Measurements from ENCODE around the gene NBEA. TPM values are rescaled to one million over a fixed set of nuclear protein-coding genes. Genes with fewer than 3 reads are reported as not detected.

The NBEA gene
- total RNA-seq, 4 donors from 2014 or later: 4.4 to 6.2 (median 5.5) TPM

DNA sequence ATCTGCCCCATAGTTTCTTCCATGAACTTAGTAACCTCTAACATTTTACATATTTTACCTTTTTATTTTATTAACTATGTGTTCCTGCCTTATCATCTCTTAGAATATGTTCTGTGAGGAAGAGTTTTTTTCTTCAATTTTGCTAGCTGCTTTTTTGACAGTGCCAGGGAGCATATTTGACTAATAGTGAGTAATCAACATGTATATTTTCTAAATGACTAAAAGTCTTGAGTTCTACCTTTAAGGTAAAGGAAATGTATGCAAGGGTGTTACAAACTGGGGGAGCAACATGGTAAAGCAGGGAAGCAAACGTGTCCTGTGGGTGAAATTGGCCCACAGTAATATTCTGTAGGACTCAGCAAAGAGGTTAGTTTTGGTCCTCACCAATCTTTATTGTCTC is 165.5 kb downstream of the NBEA start:
- TF ChIP-seq, protein P1, sequence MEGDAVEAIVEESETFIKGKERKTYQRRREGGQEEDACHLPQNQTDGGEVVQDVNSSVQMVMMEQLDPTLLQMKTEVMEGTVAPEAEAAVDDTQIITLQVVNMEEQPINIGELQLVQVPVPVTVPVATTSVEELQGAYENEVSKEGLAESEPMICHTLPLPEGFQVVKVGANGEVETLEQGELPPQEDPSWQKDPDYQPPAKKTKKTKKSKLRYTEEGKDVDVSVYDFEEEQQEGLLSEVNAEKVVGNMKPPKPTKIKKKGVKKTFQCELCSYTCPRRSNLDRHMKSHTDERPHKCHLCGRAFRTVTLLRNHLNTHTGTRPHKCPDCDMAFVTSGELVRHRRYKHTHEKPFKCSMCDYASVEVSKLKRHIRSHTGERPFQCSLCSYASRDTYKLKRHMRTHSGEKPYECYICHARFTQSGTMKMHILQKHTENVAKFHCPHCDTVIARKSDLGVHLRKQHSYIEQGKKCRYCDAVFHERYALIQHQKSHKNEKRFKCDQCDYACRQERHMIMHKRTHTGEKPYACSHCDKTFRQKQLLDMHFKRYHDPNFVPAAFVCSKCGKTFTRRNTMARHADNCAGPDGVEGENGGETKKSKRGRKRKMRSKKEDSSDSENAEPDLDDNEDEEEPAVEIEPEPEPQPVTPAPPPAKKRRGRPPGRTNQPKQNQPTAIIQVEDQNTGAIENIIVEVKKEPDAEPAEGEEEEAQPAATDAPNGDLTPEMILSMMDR (IDR thresholded peaks at IDR 0.05; ENCODE audit: low read depth): no peak

DNA sequence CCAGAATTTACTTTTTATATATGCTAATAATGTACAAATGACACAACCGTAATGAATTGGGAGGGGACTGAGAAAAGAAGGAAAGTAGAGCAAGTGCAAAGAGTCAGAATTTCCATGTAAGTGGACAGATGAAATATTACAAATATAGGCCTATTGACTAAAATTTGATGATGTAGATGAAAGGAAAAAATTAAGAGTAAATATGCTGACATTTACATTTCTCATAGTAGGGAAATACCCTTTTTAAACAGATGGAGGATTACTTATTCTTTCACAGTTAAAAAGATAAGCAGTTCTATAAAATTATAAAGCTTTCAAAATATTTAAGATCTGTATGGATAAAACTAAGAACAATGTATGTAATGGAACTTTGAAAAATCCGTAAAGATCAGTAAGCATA is 185.4 kb downstream of the NBEA start:
- TF ChIP-seq, protein P1 (IDR thresholded peaks at IDR 0.05; ENCODE audit: low read depth): no peak

DNA sequence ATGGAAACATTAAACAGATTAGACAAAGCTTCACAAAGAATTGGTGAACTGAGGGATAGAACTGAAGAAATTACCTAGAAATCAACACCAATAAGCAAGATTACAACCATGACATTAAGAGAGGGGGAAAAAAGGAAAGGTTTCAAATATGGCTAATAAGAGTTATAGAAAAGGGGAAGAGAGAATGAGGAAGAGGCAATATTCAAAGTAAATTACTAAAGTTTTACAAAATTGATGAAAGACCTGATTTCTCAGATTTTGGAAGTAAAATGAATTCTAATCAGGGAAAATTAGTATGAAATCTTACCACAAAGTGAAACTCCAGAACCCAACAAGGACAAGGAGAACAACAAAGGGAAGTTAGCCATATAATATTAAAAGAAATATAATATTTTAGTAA is 187.4 kb downstream of the NBEA start:
- TF ChIP-seq, protein P1 (IDR thresholded peaks at IDR 0.05; ENCODE audit: low read depth): no peak

DNA sequence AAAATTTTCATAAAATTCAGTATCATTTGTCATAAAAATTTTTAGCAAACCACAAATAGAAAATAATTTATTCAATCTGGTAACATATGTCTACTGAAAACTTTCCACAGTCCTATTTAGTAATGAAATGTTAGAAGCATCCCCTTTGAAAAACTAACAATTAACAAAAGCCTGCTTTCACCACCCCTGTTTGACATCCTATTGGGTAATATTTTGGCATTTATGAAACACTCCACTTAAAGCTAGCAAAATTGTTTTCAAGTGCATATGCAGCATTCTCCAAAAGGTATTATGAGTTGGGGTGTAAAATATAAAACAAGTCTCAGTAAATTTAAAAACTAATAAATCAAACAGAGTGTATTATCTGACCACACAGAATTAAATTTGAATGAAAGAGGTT is 189.4 kb downstream of the NBEA start:
- TF ChIP-seq, protein P1 (IDR thresholded peaks at IDR 0.05; ENCODE audit: low read depth): no peak

DNA sequence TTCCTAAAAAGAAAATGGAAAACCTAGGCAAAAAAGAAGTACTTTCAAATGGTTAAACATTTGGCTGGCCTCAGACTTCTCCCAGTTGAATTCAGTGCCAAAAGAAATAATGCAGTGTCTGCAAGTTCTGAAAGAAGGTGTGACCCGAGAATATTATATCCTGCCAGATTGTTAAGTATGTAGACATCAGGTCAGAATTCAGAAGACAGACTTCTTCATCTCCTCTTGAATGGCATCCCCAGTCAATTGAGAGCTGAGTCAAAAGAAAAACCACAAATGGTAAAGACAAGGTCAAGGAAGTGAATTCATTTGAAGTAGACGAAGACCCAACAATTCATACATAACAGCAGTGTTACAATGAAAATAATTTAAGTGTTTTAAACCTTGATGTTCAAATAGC is 194.5 kb downstream of the NBEA start:
- TF ChIP-seq, protein P1 (IDR thresholded peaks at IDR 0.05; ENCODE audit: low read depth): no peak

DNA sequence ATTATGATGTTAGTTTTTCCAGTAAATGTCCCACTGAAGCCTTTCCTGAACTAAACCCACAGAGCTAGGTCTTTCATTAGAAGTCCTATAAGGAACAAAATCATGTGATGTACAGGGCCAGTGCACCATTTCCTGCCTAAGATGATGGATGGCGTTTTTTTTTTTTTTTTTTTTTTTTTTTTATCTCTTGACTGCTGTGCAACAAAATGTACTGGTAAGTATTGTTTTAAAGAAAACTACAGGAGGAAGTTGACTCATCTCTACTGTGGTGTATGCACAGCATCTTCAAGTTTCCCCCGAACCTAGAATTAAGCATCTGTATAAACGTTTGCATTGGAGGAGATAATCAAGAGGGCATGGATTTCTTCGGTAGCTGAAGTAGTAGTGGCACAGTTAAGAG is 197.5 kb downstream of the NBEA start:
- TF ChIP-seq, protein P1 (IDR thresholded peaks at IDR 0.05; ENCODE audit: low read depth): no peak

DNA sequence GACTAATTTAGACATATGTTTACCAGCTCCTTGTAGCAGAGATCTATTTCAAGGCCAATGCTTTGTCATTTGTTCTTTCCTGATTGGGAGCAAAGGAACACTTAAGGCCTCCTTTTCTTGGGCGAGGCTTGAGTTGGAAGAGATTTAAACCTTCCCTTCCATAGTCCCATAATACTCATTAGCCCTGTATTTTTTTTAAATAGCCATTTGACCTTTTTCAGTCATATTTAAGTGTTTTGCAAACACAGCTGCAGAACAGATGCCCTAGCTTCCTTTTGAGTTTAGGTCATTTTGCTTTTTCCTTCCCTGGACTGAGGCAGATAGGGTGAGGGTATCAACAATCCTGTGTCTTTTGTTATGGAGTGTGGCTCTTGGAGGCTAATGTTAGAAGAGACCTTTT is 198.3 kb downstream of the NBEA start:
- TF ChIP-seq, protein P1 (IDR thresholded peaks at IDR 0.05; ENCODE audit: low read depth): no peak
